K562 (cell line): ENCODE data around the gene ARHGAP26. TPM values are rescaled to one million over a fixed set of nuclear protein-coding genes. Genes with fewer than 3 reads are reported as not detected.

Experiments
- ATAC-seq: fragments of 200-7000 bp; cut with Tn5 transposase; 3 replicates; pipeline ENCODE4 v1.9.1; 2020; ENCODE audit warnings: moderate library complexity
- BruUV-seq: library from RNA; stranded (reverse); fragments of 400-500 nt; replicated peaks from 2 replicates; lab custom pipeline; 2021; lab: Mats Ljungman, UMichigan
- CTCF ChIA-PET: fragments of 300-600 bp; formaldehyde crosslinking; extraction: SDS; loops from one replicate; lab custom pipeline; 2021; ENCODE audit warnings: low intra/inter-chr PET ratio; lab: Yijun Ruan, JAX
- POLR2A ChIA-PET: fragments of 300-600, 350-650 bp; sonication (Branson Sonifier 250); formaldehyde crosslinking; extraction: SDS; loops from one replicate; lab custom pipeline; 2021; ENCODE audit warnings: antibody characterized with exemption, inconsistent platforms; lab: Yijun Ruan, JAX
- DNase-seq, 4 experiments: peaks; one replicate each; pipeline versions ENCODE4 v3.0.0 to v3.0.0-alpha.2; 2011 to 2018; ENCODE audit warnings: low spot score in 3 of 4, mixed read lengths in 3 of 4; ENCODE audit errors: extremely low read depth in 1 of 4
- FAIRE-seq: peaks from 2 replicates; lab custom pipeline; 2011; peaks lifted over from hg19 to GRCh38; lab: Jason Lieb, UNC
- H2AFZ ChIP-seq: 2 replicates; pipeline ENCODE4 v1.6.0; 2011; ENCODE audit warnings: low read depth, low read length, control low read depth, inconsistent platforms
- H3K27ac ChIP-seq: fragments of 200-600 bp; 3 replicates; pipeline ENCODE4 v1.8.0; 2011; ENCODE audit warnings: low read depth, mild to moderate bottlenecking, control low read depth, inconsistent platforms, low read length, moderate library complexity, mixed read lengths; ENCODE audit errors: extremely low read depth
- H3K27me3 ChIP-seq, 2 experiments: fragments of 300-600 bp in 1 of 2; 2 replicates in 1 of 2; 3 replicates in 1 of 2; pipeline versions ENCODE4 v1.6.0 to v1.8.0; 2011; ENCODE audit warnings: inconsistent platforms in 2 of 2, low read length in 2 of 2, mild to moderate bottlenecking in 1 of 2, mixed read lengths in 1 of 2, moderate library complexity in 1 of 2; ENCODE audit not compliant: control insufficient read depth in 2 of 2, insufficient read depth in 2 of 2
- H3K36me3 ChIP-seq: fragments of 300-600 bp; 3 replicates; pipeline ENCODE4 v1.8.0; 2011; ENCODE audit warnings: mild to moderate bottlenecking, low read length, inconsistent platforms; ENCODE audit not compliant: control insufficient read depth, insufficient read depth
- H3K4me1 ChIP-seq, 2 experiments: fragments of 200-600 bp in 1 of 2; replicated peaks in 1 of 2; 2 replicates in 1 of 2; 3 replicates in 1 of 2; pipeline versions ENCODE4 v1.5.1 to v1.8.0; 2011; ENCODE audit warnings: inconsistent platforms in 2 of 2, low read length in 2 of 2, mild to moderate bottlenecking in 1 of 2, mixed read lengths in 1 of 2, moderate library complexity in 1 of 2; ENCODE audit not compliant: control insufficient read depth in 2 of 2, insufficient read depth in 2 of 2
- H3K4me2 ChIP-seq: 2 replicates; pipeline ENCODE4 v1.6.1; 2011; ENCODE audit warnings: low read length, control low read depth, inconsistent platforms, mixed read lengths; ENCODE audit not compliant: insufficient read depth
- H3K4me3 ChIP-seq: fragments of 200-600 bp; sonication (generic), shearing (Covaris generic); 2 replicates; pipeline ENCODE4 v1.5.1; 2016; ENCODE audit warnings: control low read depth, inconsistent platforms
- H3K79me2 ChIP-seq: fragments of 200-600 bp; 3 replicates; pipeline ENCODE4 v1.8.0; 2011; ENCODE audit warnings: low read length, inconsistent platforms; ENCODE audit not compliant: control insufficient read depth, insufficient read depth
- H3K9ac ChIP-seq, 2 experiments: 2 replicates each; pipeline versions ENCODE4 v1.6.0 to v1.6.1; 2011; ENCODE audit warnings: low read depth in 2 of 2, low read length in 2 of 2, control low read depth in 1 of 2, inconsistent platforms in 1 of 2, mild to moderate bottlenecking in 1 of 2, mixed read lengths in 1 of 2; ENCODE audit not compliant: insufficient read depth in 1 of 2
- H3K9me1 ChIP-seq: one replicate; pipeline ENCODE4 v1.6.0; 2011; ENCODE audit warnings: inconsistent platforms, mild to moderate bottlenecking, low read length, moderate library complexity; ENCODE audit not compliant: control insufficient read depth, insufficient read depth
- H3K9me3 ChIP-seq: replicated peaks from 2 replicates; pipeline ENCODE4 v1.5.1; 2011; ENCODE audit warnings: low read depth, low read length, inconsistent platforms; ENCODE audit not compliant: control insufficient read depth, insufficient read depth
- H4K20me1 ChIP-seq: replicated peaks from 2 replicates; pipeline ENCODE4 v1.6.1; 2011; ENCODE audit warnings: low read length, inconsistent platforms, mixed read lengths; ENCODE audit not compliant: control insufficient read depth, insufficient read depth
- AFF1 ChIP-seq, 2 experiments: fragments of 450-650 bp; IDR thresholded peaks; 2 replicates each; pipeline ENCODE4 v1.6.1; 2018; ENCODE audit warnings: mild to moderate bottlenecking in 2 of 2, low read depth in 1 of 2; ENCODE audit not compliant: partially characterized antibody in 2 of 2
- BDP1 ChIP-seq: IDR thresholded peaks from 3 replicates; pipeline ENCODE4 v1.6.1; 2011; ENCODE audit not compliant: insufficient read length, insufficient read depth
- CGGBP1 ChIP-seq: fragments of 250-450 bp; sonication (Bioruptor Pico); IDR thresholded peaks from 2 replicates; pipeline ENCODE4 v1.9.0; 2021; ENCODE audit warnings: mild to moderate bottlenecking
- IFI16 ChIP-seq: fragments of 250-450 bp; sonication (Bioruptor Pico); IDR thresholded peaks from 2 replicates; pipeline ENCODE4 v2.1.2; 2022; ENCODE audit warnings: mild to moderate bottlenecking, inconsistent platforms
- MCM2 ChIP-seq: fragments of 450-650 bp; IDR thresholded peaks from 2 replicates; pipeline ENCODE4 v1.6.1; 2017; ENCODE audit warnings: low read depth, mild to moderate bottlenecking
- MCM5 ChIP-seq: fragments of 450-650 bp; IDR thresholded peaks from 2 replicates; pipeline ENCODE4 v1.6.1; 2016; ENCODE audit warnings: low read depth
- MLLT1 ChIP-seq, 2 experiments: fragments of 450-650 bp; IDR thresholded peaks; 2 replicates each; pipeline ENCODE4 v1.6.1; 2016
- NCOA4 ChIP-seq: fragments of 450-650 bp; IDR thresholded peaks from 2 replicates; pipeline ENCODE4 v1.6.1; 2018; ENCODE audit warnings: mild to moderate bottlenecking; ENCODE audit not compliant: partially characterized antibody
- SRSF9 ChIP-seq: fragments of 200-400 bp; formaldehyde crosslinking; IDR thresholded peaks from 2 replicates; pipeline ENCODE4 v1.6.1; 2017; ENCODE audit warnings: low read depth, low read length, borderline replicate concordance
- TAF1 ChIP-seq: IDR thresholded peaks from 2 replicates; pipeline ENCODE4 v1.6.1; 2011; ENCODE audit warnings: mild to moderate bottlenecking, low read length, moderate library complexity; ENCODE audit not compliant: insufficient read depth, control insufficient read depth, severe bottlenecking; ENCODE audit errors: extremely low read depth
- TCF7 ChIP-seq: sonication (generic); IDR thresholded peaks from 2 replicates; pipeline ENCODE4 v1.6.1; 2016; ENCODE audit warnings: antibody characterized with exemption, borderline replicate concordance
- TFAM ChIP-seq: fragments of 250-450 bp; sonication (Bioruptor Pico); conservative IDR thresholded peaks from 2 replicates; pipeline ENCODE4 v1.5.0; 2021; ENCODE audit warnings: mild to moderate bottlenecking, moderate library complexity
- ZNF583 ChIP-seq: fragments of 250-450 bp; sonication (Bioruptor Pico); IDR thresholded peaks from 2 replicates; pipeline ENCODE4 v1.4.0; 2020
- ZNF717 ChIP-seq: fragments of 250-450 bp; sonication (Bioruptor Pico); IDR thresholded peaks from 2 replicates; pipeline ENCODE4 v1.5.0; 2021
- WGBS: fragments of 100-300 bp; shearing (Covaris generic); methylation state at CpG from one replicate; pipeline ENCODE4 v1.1.6; 2016; ENCODE audit warnings: low coverage, mixed read lengths; ENCODE audit not compliant: insufficient coverage; ENCODE audit errors: missing lambda C conversion rate; 5-methylcytosine and 5-hydroxymethylcytosine counted together
- in situ Hi-C: fragments of 300-500 bp; cut with MboI; formaldehyde crosslinking; loops from 4 replicates; pipeline ENCODE4 v1.15.0; 2018; ENCODE audit warnings: inconsistent platforms, mixed read lengths
- intact Hi-C: fragments of 100-400 bp; cut with micrococcal nuclease; formaldehyde crosslinking; loops from 2 replicates; pipeline ENCODE4 v1.14.2; 2022
- polyA plus RNA-seq, 8 experiments: library from polyadenylated mRNA; depleted of rRNA in 4 of 8; stranded (reverse) in 5 of 8; unstranded in 3 of 8; fragments of >200 nt; fragmentation: Nextera tagmentation in 2 of 8; fragmentation: Illumina TruSeq in 1 of 8; extraction: Ambion mirVana in 2 of 8; extraction: Trizol in 1 of 8; gene quantifications; 2 replicates each; pipeline versions ENCODE4 v1.2.1 to v1.2.3, GENCODE V29; 2011 to 2014; ENCODE audit warnings: inconsistent platforms in 1 of 8, missing spikeins in 1 of 8
- total RNA-seq, 7 experiments: library from RNA; depleted of rRNA in 6 of 7; stranded (reverse); fragments of >200 nt in 6 of 7; fragmentation: Illumina TruSeq in 2 of 7; extraction: Trizol in 2 of 7; gene quantifications; 2 replicates each; pipeline versions ENCODE4 v1.2.1 to v1.2.3, GENCODE V29; 2011 to 2021; ENCODE audit warnings: low replicate concordance in 1 of 7

The ARHGAP26 gene
- total and polyA plus RNA-seq, 9 of the 15 experiments (the other 6 are each of a cell fraction or from before 2014, with no cell fraction given), result 0.13 to 1.1 (median 0.55) TPM

- 3% methylated on average over 4 of the region's 4 CpGs for WGBS
- Histone ChIP-seq H2AFZ (no peak overlapping the region), H3K9me3 (no peaks in the 10 kb centered on the region), H3K36me3 (no peaks in the 10 kb centered on the region), H4K20me1 (no peaks in the 10 kb centered on the region), H3K27me3 (peaks cover 10 to 15% of the 10 kb centered on the region in 2 experiments; a peak in 4 of 5 replicates), H3K79me2 (no peaks in the 10 kb centered on the region)
- no peak for DNase-seq
- ATAC-seq, result no peak
- ChIA-PET CTCF (no interaction called here), POLR2A (interaction anchor here (0.6 kb wide), 2 partner anchors 77 to 705 kb away, joined by 3 read pairs; no protein-coding TSS in a partner anchor)
- BruUV-seq, result no TSS peak
- in situ Hi-C loops, result no loop called here
- TF ChIP-seq MCM2 (no peak), TAF1 (no peak), BDP1 (no peak), SRSF9 (no peak), NCOA4 (no peak), MCM5 (no peak), TCF7 (no peak), MLLT1 (IDR thresholded peaks at IDR 0.05) (no peak), ZNF583 (no peak), CGGBP1 (no peak), AFF1 (IDR thresholded peaks at IDR 0.05; ENCODE audit: low read depth in 1 of 2, partially characterized antibody in 2 of 2) (no peak), TFAM (CRISPR knock-in tag) (no peak), ZNF717 (CRISPR knock-in tag) (no peak), IFI16 (CRISPR knock-in tag) (no peak)
- TF ChIP-seq, all 486 proteins: peak for 0
- no peaks in the 10 kb centered on the region for H3K9me1 ChIP-seq
- intact Hi-C loops, result no loop called here
- no peak overlapping the region for H3K27ac ChIP-seq
- no peaks in the 10 kb centered on the region for H3K4me1 ChIP-seq
- H3K4me2 ChIP-seq, result no peak overlapping the region
- H3K9ac ChIP-seq, result no peak overlapping the region
- no peak for FAIRE-seq
- H3K4me3 ChIP-seq, result no peak overlapping the region
These were observed 28.1 kb downstream of the ARHGAP26 start for GRCh38 chr5:142798099-142798770.
